Sigmoid colon (tissue), 7 donors: ENCODE data around the gene ACOX3. TPM values are rescaled to one million over a fixed set of nuclear protein-coding genes. Genes with fewer than 3 reads are reported as not detected.
A peak's percentile ranks its signal among the peaks of the same experiment; 100 is the strongest.
"Not testable (repeated sequence)": the region's sequence is repeated elsewhere in the genome, so short reads cannot be mapped to it uniquely, and the experiment has no call there.

ENCODE experiments used
- DNase-seq: peaks from one replicate; pipeline ENCODE4 v3.0.0-alpha.2; 2019
- H3K27ac ChIP-seq, 4 donors: fragments of 200-600 bp; sonication (generic); one replicate each; pipeline ENCODE4 v1.5.1; 2016 to 2019; ENCODE audit warnings: mild to moderate bottlenecking in 1 of 4
- H3K27me3 ChIP-seq, 3 donors: fragments of 200-600 bp; sonication (generic); one replicate each; pipeline ENCODE4 v1.5.1; 2019; ENCODE audit warnings: mild to moderate bottlenecking in 1 of 3
- H3K36me3 ChIP-seq, 4 donors: fragments of 200-600 bp; sonication (generic); one replicate each; pipeline ENCODE4 v1.5.1; 2016 to 2019
- H3K4me1 ChIP-seq, 4 donors: fragments of 200-600 bp; sonication (generic); one replicate each; pipeline ENCODE4 v1.5.1; 2017 to 2019
- H3K4me3 ChIP-seq, 4 donors: fragments of 200-600 bp; sonication (generic); one replicate each; pipeline ENCODE4 v1.5.1; 2017 to 2019; ENCODE audit warnings: mild to moderate bottlenecking in 2 of 4, moderate library complexity in 1 of 4
- H3K9me3 ChIP-seq, 4 donors: fragments of 200-600 bp in 3 of 4; sonication (generic) in 3 of 4; one replicate each; pipeline versions ENCODE4 v1.5.1 to v1.6.1; 2013 to 2019
- EP300 ChIP-seq, 4 donors: sonication (generic); formaldehyde crosslinking; IDR thresholded peaks; one replicate each; pipeline ENCODE4 v1.6.1; 2017; ENCODE audit warnings: antibody characterized with exemption in 4 of 4
- POLR2A ChIP-seq, 2 donors: fragments of 450-650 bp; IDR thresholded peaks; one replicate each; pipeline ENCODE4 v1.6.1; 2016; ENCODE audit warnings: antibody characterized with exemption in 2 of 2, mild to moderate bottlenecking in 2 of 2, moderate library complexity in 2 of 2
- POLR2AphosphoS5 ChIP-seq, 4 donors: sonication (generic); formaldehyde crosslinking; IDR thresholded peaks; one replicate each; pipeline ENCODE4 v1.6.1; 2017; ENCODE audit warnings: antibody characterized with exemption in 4 of 4
- WGBS, 2 donors: extraction: QIAGEN DNeasy Blood & Tissue Kit; methylation state at CpG; one replicate each; pipeline ENCODE4 v1.1.7; 2013; 5-methylcytosine and 5-hydroxymethylcytosine counted together
- intact Hi-C: fragments of 100-400 bp; cut with DNase I; formaldehyde crosslinking; loops from one replicate; pipeline ENCODE4 v1.15.1; 2023
- polyA plus RNA-seq, 3 donors: library from polyadenylated mRNA; stranded (reverse); fragments of 200-250 nt; gene quantifications; one replicate each; pipeline ENCODE4 v1.2.3, GENCODE V29; 2013
- total RNA-seq, 4 donors: library from RNA; depleted of rRNA; stranded (reverse); fragments of >200 nt; gene quantifications; one replicate each; pipeline ENCODE4 v1.1.0, GENCODE V29; 2016
- TF ChIP-seq, protein P1 (sequence below), 4 experiments: fragments of 450-650 bp in 3 of 4; fragments of 200-600 bp in 1 of 4; IDR thresholded peaks; one replicate each; pipeline ENCODE4 v1.5.1; 2016 to 2019; ENCODE audit warnings: antibody characterized with exemption in 4 of 4, mild to moderate bottlenecking in 3 of 4, moderate library complexity in 2 of 4
- donor health status: healthy with polysubstance abuse.
- donor health status: Bipolar disorder and iron deficiency.
- donor health status: healthy.

The ACOX3 gene
- total RNA-seq = 10 to 100 TPM; 24.8 to 51.0 (median 29.4) TPM
- 10 to 100 TPM in 2 of 3 donors, 1 to 10 TPM in 1; 8.4 to 18.0 (median 16.9) TPM for polyA plus RNA-seq

DNA sequence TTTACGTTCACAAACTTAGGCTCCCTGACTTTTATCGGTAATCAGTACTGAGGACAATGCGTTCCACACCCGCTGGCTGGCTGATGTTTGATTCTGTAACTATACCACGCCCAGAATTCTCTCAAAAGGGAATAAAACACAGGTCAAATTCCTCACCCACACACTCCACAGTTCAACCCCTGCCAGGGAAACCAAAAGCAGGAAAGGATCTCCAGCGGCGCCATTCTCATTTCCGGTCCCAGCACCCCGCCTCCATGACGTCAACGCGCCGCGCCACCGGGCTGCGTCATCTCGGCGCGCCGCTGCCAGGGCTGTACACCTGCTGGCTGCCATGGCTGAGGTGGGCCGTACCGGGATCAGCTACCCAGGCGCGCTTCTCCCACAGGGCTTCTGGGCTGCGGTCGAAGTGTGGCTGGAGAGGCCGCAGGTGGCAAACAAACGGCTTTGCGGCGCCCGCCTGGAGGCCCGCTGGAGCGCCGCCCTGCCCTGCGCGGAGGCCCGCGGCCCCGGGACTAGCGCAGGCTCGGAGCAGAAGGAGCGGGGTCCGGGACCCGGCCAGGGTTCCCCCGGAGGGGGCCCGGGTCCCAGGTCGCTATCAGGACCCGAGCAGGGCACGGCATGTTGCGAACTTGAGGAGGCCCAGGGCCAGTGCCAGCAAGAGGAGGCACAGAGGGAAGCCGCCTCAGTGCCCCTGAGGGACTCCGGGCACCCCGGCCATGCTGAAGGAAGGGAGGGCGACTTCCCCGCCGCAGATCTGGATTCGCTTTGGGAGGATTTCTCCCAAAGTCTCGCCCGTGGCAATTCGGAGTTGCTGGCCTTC is at the start of gene ACOX3, which contains the start of gene TRMT44:
TSS of gene ACOX3 (minus strand) at position 232 of the 820 bp plus-strand sequence. CDS start 24,202 bp downstream, outside the sequence.
TSS of gene TRMT44 (plus strand) at position 286 of the 820 bp plus-strand sequence. CDS start at position 332, 46 bp downstream.
- Histone ChIP-seq H3K4me3 (peak within 1 kb of the TSS; percentile 89 to 99 (median 96)), H3K27me3 (no peaks in the 10 kb centered on the region), H3K4me1 (peaks cover 0 to 73% (median 54%) of the 10 kb centered on the region in 4 donors), H3K36me3 (peaks cover 0 to 3% (median under 1%) of the 10 kb centered on the region in 4 donors), H3K27ac (peak within 1 kb of the TSS; percentile 90 to 93 (median 92)), H3K9me3 (no peaks in the 10 kb centered on the region)
- TF ChIP-seq POLR2A (IDR thresholded peaks at IDR 0.05) (peak; percentile 38 to 72), POLR2AphosphoS5 (IDR thresholded peaks at IDR 0.05) (peak; percentile 85 to 94 (median 91)), EP300 (IDR thresholded peaks at IDR 0.05) (peak in 3 of 4 donors; percentile 3 to 77 (median 7))
- TF ChIP-seq, protein P1, sequence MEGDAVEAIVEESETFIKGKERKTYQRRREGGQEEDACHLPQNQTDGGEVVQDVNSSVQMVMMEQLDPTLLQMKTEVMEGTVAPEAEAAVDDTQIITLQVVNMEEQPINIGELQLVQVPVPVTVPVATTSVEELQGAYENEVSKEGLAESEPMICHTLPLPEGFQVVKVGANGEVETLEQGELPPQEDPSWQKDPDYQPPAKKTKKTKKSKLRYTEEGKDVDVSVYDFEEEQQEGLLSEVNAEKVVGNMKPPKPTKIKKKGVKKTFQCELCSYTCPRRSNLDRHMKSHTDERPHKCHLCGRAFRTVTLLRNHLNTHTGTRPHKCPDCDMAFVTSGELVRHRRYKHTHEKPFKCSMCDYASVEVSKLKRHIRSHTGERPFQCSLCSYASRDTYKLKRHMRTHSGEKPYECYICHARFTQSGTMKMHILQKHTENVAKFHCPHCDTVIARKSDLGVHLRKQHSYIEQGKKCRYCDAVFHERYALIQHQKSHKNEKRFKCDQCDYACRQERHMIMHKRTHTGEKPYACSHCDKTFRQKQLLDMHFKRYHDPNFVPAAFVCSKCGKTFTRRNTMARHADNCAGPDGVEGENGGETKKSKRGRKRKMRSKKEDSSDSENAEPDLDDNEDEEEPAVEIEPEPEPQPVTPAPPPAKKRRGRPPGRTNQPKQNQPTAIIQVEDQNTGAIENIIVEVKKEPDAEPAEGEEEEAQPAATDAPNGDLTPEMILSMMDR (IDR thresholded peaks at IDR 0.05) = no peak
- DNase-seq = peak; percentile 95
- 0% methylated on average over 60 of the region's 60 CpGs for WGBS, 2 donors
- intact Hi-C loops = loop anchor here (1.0 kb wide), 1 partner anchor 12 kb away; no protein-coding TSS in a partner anchor

DNA sequence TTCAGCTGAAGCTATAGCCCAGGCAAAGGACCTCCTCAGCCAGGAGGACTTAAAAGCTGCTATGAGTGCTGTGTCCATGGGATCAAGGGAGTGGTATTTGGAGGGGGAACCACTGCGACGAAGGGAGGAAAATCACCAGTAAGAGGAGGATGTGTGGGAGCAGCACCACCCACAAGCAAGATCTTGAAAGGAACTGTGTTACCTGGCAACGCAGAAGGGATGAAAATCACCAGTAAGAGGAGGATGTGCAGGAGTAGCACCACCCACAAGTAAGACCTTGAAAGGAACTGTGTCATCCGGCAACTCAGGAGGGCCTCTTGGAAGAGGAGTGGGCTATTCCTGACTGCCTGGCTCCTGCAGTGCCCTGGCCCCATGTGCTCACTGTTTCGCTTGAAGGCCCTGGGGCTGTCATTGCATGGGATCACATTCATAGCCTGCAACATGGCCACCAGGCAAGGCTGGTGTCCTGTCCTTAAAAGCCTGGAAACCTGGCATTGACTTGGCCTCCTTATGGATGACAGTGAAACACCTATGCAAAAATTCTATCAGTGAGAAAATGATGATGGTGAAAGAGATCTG is 48.4 kb upstream of the ACOX3 start:
- Histone ChIP-seq H3K27me3 (no peaks in the 10 kb centered on the region), H3K36me3 (no peaks in the 10 kb centered on the region), H3K27ac (no peak overlapping the region), H3K9me3 (no peaks in the 10 kb centered on the region), H3K4me3 (no peak overlapping the region), H3K4me1 (no peaks in the 10 kb centered on the region)
- intact Hi-C loops = no loop called here
- WGBS, 2 donors = 94 to 95% methylated on average over 5 of the region's 5 CpGs
- TF ChIP-seq POLR2A (IDR thresholded peaks at IDR 0.05) (no peak), EP300 (IDR thresholded peaks at IDR 0.05) (no peak), POLR2AphosphoS5 (IDR thresholded peaks at IDR 0.05) (no peak)
- TF ChIP-seq, protein P1 (IDR thresholded peaks at IDR 0.05) = no peak
- DNase-seq = no peak

DNA sequence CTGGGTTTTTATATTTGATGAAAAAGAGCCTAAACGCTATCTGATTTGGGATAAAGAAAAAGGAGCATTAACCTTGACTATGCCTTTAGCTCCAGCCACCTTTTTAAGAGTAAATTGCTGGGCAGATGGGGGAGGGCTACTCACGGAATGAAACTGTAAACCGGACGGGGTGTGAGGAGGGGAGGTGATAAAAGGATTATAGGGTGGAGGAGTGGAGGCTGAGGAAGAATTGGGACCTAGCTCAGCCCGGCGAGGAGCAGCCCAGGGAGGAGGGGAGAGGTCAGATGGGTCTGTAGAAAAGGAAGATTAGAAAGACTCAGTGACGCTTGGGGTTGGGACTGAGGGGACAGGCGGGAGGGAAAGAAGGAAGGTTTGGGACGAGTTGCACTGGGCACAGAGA is 46.1 kb upstream of the ACOX3 start:
- intact Hi-C loops, H3K27me3 ChIP-seq, H3K9me3 ChIP-seq, H3K36me3 ChIP-seq, H3K4me1 ChIP-seq, H3K27ac ChIP-seq, H3K4me3 ChIP-seq, DNase-seq: not testable (repeated sequence)
- WGBS, 2 donors = 43 to 64% methylated on average over 9 of the region's 9 CpGs

DNA sequence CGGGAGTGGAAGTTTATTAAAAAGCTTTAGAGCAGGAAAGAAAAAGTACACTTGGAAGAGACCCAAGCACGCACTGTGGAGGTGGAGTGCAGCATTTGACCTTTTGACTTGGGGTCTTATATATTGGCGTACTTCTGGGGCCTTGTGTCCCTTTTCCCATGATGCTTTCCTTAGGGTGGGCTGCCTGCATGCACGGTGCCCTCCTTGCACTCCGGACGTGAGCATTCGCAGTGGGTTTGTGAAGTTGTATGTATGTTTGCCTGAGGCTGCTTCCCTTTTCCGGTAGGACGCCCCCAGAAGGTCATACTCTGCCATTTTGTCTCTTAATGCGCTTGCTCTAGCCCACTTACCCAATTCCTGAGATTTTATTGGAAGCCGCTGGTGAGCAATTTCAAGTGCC is 39.7 kb upstream of the ACOX3 start:
- Histone ChIP-seq H3K36me3 (peaks cover 0 to 26% (median 5%) of the 10 kb centered on the region in 4 donors), H3K4me3 (no peak overlapping the region), H3K27me3 (no peaks in the 10 kb centered on the region), H3K9me3 (no peaks in the 10 kb centered on the region), H3K4me1 (no peaks in the 10 kb centered on the region), H3K27ac (no peak overlapping the region)
- 93 to 94% methylated on average over 11 of the region's 11 CpGs for WGBS, 2 donors
- TF ChIP-seq, protein P1 (IDR thresholded peaks at IDR 0.05) = no peak
- no peak for TF ChIP-seq POLR2A (IDR thresholded peaks at IDR 0.05)
- TF ChIP-seq EP300 (IDR thresholded peaks at IDR 0.05) = no peak
- no peak for TF ChIP-seq POLR2AphosphoS5 (IDR thresholded peaks at IDR 0.05)
- intact Hi-C loops = no loop called here
- no peak for DNase-seq
